A673 (cell line): ENCODE results near the gene CACNA2D3.

Experiments
- EZH2 ChIP-seq: fragments of 200-600 bp; sonication (generic); IDR thresholded peaks from 2 replicates; pipeline ENCODE4 v1.6.1; 2017; ENCODE audit warnings: borderline replicate concordance, low read depth, mild to moderate bottlenecking, mixed read lengths, antibody characterized with exemption, low read length; ENCODE audit not compliant: poor library complexity, severe bottlenecking
- TF ChIP-seq, protein P1 (sequence below): fragments of 300-800, 200-600 bp; sonication (generic); conservative IDR thresholded peaks from 2 replicates; pipeline ENCODE4 v1.5.1; 2017; ENCODE audit warnings: low read depth, mild to moderate bottlenecking, antibody characterized with exemption, low read length, moderate library complexity, mixed read lengths

DNA sequence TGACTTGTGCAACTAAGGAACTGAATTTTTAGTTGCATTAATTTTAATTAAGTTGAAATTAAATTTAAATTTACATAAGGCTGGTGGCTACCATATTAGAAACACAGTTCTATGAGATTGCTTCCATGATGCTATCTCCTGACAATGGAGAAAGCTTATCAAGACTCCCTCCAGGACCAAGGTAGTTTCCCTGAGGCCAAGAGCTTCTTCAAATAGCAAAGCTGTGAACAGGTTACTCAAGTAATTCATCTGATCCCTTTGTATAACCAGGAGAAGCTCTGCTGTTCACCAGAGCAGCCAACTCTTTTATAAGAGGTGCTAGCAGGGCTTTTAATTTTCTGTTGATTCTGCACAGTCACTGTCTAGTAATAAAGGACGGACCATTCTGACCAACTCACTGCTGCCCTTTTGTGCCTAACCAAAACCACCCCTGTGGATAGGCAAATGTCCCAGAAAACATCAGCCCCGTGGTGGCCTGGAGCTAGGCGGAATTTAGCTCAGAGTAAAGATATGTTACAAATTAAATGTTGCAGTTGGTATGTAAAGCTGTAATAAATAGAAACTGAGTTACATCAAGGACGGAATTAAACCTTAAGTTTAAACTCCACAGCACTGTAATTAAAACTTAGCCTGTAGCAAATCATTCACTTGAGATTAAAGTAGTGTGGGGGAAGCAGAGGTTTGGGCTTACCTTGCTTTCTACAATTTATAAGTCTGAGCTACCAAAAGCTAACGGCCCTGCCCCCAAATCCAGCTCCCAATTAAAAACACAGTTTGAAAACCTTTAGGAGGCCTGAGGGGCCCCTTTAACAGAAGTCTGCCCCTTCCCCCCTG is 861.1 kb downstream of the CACNA2D3 start:
- TF ChIP-seq, protein P1, sequence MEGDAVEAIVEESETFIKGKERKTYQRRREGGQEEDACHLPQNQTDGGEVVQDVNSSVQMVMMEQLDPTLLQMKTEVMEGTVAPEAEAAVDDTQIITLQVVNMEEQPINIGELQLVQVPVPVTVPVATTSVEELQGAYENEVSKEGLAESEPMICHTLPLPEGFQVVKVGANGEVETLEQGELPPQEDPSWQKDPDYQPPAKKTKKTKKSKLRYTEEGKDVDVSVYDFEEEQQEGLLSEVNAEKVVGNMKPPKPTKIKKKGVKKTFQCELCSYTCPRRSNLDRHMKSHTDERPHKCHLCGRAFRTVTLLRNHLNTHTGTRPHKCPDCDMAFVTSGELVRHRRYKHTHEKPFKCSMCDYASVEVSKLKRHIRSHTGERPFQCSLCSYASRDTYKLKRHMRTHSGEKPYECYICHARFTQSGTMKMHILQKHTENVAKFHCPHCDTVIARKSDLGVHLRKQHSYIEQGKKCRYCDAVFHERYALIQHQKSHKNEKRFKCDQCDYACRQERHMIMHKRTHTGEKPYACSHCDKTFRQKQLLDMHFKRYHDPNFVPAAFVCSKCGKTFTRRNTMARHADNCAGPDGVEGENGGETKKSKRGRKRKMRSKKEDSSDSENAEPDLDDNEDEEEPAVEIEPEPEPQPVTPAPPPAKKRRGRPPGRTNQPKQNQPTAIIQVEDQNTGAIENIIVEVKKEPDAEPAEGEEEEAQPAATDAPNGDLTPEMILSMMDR: no peak
- TF ChIP-seq EZH2: no peak
